Right renal pelvis (tissue), 4 donors: ENCODE measurements around the gene INO80E. TPM values are rescaled to one million over a fixed set of nuclear protein-coding genes. Genes with fewer than 3 reads are reported as not detected.
A peak's percentile ranks its signal among the peaks of the same experiment; 100 is the strongest.

Experiments
- DNase-seq, 4 donors: peaks; one replicate each; pipeline ENCODE4 v3.0.0-alpha.2; 2013; ENCODE audit warnings: low read depth in 4 of 4, low spot score in 3 of 4, missing footprints in 1 of 4
- polyA plus RNA-seq, 4 donors: library from polyadenylated mRNA; unstranded; fragments of 120-200 nt; gene quantifications; one replicate each; pipeline ENCODE4 v1.2.1, GENCODE V29; 2013; ENCODE audit not compliant: insufficient read length in 4 of 4

INO80E gene
- polyA plus RNA-seq, 4 donors: 43.5 to 56.0 (median 48.6) TPM

DNA sequence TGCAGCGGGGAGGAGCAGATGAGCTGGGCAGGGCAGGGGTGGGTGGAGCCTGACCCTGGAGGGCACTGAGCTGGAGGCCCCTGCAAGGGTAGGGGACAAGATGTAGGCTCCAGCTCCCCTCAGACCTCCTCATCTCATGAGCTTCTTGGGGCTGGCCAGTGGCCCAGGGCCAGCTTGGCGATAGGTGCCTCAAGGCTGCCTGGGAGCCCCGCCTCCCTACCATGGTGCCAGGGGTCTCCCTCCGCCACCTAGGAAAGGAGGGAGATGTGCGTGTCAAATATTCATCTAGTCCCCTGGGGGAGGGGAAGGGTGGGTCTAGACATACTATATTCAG lies 4.5 kb upstream of the INO80E start:
- no peak for DNase-seq

DNA sequence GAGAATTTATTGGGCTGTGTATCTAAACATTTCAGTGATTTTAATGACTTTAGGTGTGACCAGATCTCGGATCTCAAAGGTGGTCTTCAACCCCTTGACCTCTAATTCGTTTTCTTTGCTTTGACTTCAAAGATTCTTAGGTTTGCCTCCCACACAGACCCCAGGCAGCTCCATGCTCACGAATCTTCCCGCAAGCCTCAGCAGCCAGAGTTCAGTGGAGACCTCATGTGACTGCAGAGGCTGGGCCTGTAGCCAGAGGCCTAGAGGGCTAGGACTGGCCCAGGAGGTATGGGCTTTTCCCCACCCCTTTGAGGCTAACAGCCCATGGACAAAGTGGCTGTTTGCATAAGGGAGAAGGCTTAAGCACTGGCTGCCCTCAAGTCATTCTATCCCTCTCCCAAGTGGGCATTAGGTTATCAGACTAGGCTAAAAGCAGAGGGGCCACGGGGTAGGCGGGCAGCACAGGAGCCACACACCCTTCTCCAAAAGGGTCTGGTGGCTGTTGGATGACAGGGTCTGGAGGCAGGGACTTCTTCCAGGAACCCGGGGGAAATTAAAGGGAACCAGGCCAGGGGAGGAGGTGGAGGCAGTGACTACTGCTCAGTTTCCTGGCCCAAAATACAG lies 3.6 kb upstream of the INO80E start:
- no peak for DNase-seq

DNA sequence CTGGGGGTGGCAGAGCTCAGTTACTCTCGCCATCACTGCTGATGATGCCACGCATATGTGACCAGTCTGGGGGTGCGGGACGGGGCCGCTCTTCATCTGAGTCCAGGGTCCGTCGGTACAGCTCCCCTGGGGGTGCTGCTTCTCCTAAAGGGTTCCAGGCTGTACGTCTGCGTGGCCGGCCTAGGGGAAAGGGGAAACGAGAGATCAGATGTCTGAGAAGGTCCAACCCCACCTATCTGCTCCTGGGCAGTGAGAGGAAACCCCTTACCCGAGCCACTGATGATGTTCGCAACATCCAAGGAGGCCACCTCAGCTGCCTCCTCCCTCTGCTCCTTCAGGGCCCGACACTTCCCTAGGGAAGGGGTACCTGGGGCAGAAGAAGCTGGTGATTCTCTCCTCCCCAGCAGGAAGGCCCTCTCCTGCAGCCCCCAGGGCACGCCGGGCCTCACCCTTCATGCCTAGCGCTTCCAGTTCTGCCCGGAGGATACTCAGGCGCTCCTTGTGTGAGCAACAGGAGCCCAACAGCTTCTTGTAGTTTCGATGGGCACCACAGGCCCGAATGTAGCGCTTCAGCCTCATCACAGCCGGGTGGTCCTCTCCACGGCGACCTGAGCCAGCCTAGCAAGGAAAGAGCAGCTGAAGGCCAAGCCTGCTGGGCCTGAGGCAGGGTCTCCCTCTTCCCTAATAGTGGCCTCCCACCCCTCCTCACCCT lies 2.7 kb upstream of the INO80E start:
- no peak for DNase-seq

DNA sequence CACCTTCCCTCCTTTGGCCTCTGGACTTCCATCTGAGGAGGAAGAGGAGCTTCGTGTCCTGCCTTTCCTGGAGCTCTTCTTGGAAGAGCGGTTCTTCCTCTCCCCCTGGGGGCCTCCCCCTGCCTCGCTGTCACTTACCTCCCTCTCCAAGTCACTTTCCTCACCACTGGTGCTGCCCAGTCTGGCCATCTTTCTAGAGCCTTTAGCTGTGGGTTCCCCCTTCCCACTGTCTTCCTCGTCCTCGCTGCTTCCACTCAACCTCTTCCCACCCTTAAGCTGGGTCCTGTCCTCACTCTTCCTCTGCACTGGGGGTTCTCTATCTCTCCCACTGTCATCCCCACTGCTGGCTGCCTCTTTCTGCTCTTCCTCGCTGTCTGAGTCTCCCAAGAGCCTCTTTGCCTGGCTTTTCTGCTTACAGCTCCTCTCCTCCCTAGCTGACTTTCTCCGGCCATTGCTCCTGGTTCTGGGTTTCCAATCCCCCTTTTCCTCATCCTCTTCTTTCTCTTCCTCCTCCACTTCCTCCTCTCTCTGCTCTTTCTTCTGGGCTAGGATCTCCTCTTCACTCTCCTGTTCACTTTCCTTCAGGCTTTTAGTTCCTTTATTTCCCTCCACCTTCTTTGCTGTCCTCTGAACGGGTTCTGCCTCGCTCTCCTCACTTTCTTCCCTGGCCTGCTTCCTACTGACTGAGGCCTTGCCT lies 2.0 kb upstream of the INO80E start:
- DNase-seq: no peak

DNA sequence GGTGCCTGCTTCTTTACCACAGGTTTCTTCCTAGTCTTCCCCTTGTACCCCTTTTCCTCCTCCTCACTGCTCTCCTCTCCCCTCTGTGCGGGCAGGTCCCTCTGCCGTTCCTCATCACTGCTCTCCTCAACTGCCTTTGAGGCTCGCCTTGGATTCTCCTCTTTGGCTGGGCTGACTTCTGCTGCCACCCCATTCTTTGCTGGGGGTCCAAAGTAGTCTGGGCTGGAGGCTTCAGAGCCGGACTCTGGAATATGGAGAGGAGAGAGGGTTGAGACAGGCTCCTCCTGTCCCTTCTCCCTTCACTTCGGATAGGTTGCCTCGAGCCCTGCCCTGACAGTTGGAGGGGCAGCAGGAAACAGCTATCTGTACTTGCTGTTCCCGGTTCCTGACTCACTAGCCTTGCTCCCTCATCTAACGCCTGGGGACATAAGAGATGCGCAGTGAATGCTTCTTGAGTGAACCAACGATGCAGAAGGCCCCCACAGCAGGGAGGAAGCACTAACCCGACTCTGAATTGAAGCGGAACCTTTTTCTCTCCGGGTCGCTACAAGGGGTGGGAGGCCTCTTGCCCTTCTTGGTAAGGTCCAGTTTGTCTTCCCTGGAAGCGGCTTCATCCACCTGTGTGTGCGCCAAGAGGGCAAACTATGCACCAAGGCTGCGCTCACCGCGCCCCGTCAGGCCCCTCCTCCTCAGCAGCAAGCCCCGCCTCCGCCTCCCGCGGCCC lies 1.3 kb upstream of the INO80E start:
- DNase-seq: no peak

DNA sequence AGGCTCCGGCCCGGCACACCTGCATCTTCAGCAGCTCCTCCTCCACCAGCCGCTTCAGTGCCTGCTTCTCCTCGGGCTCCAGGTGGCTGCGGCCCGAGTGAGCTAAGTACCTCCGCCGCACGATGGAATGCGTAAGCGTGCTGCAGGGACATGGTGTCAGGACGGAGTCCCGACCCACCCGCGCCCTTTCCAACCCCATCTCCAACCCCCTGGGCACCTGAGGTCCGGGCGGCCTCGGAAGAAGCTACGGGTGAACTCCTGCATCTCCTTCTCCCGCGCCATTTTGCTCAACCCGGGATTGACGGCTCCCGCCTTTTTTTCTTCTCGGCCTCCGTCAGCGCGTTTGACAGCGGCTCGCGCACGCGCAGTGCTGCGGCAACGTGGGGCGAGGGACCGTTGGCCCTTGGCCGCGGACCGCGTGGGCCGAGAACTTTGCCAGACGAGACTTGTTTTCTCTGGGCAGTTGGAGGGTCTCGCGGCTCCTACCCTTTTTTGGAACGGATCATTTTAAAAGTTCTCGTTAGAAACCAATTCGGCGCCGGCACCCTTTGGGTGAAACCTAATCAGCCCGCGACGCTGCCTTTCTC lies 624 bp upstream of the INO80E start, which contains the start of gene HIRIP3:
Gene HIRIP3 (minus strand): TSS at position 294 of the 587 bp plus-strand sequence. CDS start 12 bp downstream, at position 282.
- DNase-seq: peak; percentile 63 to 77 (median 70)

DNA sequence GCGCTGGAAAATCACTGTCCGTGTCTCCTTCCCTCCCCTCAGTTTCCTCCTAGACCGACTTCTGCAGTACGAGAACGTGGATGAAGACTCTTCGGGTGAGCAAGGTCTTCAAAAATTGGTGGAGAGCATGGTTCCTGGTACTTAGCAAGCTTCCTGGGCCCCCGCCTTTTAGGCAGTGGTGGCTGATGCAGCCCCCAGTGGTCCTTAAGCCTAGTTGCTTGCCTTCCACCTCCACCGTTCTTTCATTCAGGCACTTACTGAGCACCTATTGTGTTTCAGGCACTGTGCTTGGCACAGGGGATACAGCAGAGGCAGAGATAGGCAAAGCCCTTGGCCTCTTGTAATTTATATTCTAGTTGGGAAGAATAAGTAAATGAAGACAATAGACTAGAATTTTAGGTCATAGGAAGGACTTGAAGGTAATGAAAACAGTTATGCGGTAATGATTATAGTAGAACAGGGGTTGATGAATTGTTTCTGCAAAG lies 767 bp downstream of the INO80E start:
- no peak for DNase-seq

DNA sequence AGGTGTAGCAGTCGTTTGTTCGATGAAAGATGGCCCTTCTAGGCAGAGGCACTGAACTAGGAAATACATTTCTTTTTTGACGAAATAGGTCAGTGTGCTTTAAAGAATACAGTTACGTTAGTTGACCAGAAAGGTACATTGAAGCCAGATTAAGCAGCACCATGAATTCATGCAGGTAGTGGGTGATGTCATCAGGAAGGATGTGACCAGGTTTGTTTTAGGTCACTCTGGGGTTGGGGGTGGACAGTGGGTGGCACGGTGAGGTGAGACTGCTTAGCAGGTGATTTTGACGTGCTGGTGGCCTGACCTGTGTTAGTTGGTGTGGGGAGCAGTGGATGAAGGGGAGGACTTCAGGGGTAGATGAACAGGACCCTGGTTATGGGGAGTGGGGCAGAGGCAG lies 3.6 kb downstream of the INO80E start:
- no peak for DNase-seq

DNA sequence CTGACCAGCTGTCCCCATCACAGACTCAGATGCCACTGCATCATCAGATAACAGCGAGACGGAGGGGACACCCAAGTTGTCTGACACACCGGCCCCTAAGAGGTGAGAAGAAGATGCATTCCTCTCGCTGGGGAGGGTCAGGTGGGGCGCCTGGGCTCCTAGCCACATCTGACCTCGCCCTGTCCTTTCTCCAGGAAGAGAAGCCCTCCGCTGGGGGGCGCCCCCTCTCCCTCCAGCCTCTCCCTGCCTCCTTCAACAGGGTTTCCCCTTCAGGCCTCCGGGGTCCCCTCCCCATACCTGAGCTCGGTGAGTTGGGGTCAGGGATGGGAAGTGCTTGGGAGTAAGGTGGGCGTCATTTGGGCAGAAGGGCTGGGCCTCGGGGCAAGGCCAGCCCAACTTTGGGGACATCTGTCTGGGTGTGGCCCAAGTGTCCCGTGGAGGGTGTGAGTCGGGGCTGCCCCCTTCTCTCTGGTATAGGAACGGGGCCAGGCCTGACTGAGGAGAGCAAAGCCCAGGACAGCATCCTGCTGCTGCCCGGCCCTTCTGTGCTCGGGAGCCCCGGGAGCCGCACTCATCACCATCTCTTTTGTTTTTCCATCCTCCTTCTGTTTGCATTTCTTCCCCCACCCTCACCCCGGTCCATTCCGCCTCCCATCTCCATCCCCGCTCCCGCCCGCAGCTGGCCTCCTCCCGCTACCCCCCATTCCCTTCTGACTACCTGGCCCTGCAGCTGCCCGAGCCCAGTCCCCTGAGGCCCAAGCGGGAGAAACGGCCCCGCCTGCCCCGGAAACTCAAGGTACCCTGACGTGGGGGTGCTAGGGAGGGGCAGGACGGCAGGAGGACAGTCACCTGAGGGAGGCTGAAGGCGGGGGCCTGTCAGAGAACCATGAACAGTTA lies 4.9 kb downstream of the INO80E start:
- no peak for DNase-seq

DNA sequence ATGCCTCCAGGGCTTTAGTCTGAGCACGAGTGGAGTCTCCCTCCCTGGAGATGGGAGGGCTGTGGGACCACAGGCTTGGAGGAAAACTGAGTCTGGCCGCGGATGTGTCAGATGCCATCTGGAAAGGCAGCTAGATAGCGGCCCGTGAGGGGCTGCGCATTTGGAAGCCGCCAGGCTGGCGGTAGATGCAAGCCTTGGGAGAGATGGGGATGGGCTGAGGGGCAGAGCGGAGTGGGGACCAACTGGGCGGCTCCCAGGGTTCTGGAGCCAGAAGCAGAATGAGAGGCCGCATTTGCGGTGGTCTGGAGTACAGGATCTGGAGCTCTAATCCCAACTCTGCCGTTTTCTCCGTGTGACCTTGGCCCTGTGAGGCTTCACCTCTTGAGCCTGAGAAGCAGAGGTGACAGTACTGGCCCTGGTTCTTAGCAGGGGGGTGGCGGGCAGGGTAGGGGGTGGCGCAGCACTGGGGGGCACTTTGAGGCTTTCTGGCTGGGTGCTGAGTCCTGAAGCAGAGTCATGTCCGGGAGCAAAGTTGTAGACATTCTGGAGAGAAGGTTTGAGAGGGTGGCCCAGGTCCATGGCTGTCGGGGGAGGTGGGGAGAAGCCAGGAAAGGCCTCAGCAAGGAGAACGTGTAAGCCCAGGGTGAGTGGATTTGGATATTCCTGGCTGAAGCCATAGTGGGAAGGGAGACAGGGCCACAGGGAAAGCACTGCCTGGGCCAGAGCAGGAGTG lies 6.7 kb downstream of the INO80E start:
- no peak for DNase-seq

DNA sequence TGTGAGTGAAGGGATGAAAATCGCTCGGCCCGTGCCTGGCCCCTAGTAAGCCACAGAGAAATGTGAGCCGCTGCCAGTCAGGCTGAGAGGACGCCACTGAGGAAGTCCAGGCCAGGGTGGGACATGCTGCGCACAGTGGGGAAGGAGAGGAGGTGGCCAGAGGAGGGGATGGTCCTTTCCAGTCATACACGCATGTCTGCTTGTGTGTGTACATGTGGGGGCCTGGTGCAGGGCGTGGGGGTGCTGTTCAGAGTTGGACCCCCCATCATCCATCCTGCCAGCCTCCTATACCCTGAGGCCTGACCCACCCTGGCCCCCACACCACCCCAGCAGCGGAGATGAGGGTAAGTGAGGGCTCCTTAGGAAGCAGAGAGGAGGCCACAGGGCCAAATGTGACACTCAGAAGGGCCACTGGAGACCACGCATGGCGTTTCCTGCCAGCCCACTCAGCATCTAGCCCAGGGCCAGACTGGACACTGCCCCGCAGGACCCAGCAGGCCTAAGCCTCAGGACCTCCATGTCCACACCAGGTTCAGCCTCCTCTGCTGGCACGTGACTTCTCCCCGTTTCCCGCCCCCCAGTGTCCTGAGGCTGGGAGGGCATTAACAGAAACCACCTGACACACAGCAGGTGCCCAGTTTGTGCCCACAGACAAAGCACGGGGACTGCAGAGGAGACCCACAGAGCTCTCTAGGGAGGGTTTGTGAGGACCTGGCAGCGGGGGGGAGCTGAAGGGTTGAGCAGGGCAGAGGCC lies 7.8 kb downstream of the INO80E start:
- no peak for DNase-seq

DNA sequence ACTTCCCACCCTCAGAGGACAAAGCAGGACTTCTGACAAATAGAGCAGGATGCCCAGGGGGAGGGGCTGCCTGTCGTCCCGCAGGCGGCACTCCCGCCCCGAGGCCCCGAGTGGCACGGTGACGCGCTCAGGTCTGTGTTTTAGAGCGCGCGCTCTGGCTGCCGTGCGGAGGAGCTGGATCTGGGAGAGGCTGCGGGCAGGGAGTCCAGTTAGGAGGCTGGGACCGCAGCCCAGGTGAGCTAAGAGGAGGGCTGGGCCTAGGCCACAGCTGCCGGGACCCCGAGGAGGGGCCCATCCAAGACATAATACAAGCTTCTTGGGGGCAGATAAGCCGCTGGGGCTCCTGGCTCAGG lies 8.4 kb downstream of the INO80E start:
- DNase-seq: no peak

DNA sequence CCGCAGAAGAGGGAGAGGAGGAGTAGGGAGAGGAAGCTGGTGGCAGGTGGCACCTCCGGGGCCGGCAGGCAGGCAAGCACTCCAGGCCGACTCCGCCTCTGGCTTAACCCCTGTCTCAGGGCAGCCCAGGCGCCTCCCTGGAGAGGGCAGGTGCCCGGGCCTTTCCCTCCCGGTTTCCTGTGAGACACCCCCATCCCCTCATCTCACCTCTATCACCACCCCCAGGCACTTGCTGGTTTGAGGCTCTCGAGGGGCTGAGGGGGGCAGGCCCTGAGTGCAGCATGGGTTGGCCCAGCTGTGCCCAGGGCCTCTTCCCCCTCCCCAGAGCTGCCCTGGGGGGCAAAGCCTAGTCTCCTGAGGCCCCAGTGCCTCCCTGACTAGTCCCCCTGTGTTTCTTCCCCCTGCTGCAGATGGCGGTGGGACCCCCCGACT lies 8.8 kb downstream of the INO80E start:
- no peak for DNase-seq

DNA sequence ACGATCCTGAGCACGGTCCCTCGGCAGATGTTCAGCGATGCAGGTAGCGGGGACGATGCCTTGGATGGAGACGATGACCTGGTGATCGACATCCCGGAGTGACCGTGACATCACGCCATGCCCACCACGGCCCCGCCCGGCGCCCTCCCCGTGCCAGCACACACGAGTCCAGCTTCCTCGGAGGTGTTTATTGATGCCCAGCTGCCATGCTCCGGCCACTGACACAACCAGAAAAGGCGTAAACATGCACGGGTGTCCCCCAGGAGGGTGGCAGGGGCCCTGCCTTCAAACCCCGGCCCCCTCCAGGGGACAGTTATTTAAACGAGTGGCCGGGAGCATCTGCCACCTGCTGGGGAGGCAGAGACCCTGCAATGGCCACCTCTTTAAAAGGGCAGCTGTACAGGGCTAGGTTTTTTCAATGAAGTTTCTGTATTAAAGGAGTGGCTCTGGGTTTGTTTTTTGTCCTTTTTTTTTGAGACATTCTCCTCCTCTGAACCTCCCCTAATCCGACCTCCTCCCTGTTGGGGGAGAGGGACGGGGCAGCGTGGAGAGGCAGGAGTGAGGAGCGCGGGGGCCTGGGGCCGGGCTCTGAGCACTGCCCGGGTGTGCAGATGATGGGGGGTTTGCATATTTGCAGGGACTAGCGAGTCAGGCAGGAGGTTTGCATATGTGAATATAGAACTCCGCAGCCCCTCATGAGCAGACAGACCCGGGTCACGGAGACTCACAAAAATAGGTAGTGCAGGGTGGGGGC lies 9.5 kb downstream of the INO80E start:
- DNase-seq: no peak

DNA sequence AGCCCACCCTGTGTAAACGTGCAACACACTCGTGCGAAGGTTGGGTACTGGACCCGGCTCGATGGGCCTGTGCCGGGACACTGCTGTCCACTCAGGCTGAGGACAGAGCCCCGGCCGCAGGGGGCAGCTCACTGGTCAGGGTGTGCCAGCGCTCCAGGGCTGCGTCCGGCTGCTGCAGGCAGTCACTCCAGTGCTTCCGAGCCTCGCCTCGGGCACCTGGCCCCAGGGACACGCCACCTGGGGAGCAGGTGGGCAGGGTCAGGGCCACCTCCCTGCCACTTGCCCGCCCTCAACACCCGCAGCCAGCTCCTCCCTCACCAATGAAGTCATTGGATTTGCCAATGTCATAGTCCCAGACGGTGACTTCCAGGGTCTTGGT lies 10.0 kb downstream of the INO80E start:
- DNase-seq: no peak

DNA sequence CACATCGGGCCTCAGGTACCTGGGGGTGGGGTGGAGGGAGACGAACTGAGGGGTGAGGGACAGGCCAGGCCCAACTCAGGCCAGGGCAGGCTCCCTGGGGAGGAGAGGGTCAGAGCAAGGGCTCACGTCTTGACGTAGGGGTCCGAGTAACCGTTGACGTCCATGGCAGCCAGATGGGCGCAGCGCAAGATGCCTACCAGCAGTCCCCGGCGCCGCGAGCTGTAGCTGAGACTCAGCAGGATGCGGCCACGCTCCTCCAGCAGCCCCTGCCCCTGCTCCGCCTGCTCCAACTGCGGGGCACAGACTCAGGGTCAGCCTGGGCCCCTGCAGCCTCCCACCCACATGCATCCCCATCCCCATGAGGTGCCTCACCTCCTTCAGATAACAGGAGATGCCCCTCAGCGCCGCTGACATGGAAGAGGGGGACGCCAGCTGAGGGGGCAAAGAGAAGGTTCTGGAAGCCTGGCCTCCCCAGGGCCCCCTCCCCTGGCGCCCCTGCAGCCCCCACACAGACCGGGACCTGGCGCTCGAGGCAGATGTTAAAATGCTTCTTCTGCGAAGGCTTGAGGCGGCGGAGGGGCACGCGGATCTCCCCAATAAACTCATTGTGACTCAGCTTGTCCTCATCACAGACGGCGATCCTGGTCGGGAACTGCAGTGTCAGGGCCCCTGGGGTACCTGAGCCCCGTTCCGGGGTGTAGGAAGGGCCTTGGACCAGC lies 10.8 kb downstream of the INO80E start:
- no peak for DNase-seq

DNA sequence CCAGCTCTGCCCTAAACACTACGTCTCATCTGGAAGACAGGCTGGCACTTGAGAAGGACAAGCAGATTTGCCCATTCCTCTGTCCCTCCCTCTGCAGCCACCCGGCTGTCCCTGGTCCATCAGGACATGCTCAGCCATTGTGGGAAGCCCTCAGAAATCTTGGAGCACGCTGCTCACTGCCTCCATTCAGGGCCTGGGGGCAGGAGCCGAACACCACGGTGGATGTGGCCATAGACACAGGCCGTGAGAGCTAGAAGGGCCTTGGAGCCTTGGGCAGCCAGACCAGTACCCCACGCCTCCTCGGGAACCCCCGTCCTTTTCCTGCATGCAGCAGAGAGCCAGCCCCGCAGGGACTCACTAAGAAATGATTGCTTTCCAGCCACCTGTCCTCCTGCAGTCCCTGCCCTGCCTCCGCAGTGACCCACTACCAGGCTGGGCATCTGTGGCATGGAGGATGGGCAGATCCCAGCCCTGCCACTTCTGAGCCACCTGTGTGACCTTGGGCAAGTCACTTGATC lies 11.4 kb downstream of the INO80E start:
- DNase-seq: no peak
